Mesenchymal stem cell (in vitro differentiated cells and primary cell): Measurements from ENCODE around the gene ANKRD13C.
A peak's percentile ranks its signal among the peaks of the same experiment; 100 is the strongest.
"Not testable (repeated sequence)": the region's sequence is repeated elsewhere in the genome, so short reads cannot be mapped to it uniquely, and the experiment has no call there.

Experiments used
- DNase-seq: peaks from one replicate; pipeline ENCODE4 v3.0.0-alpha.2; 2013
- H2AFZ ChIP-seq: one replicate; pipeline ENCODE4 v1.6.1; 2013; ENCODE audit warnings: low read depth, mild to moderate bottlenecking, control low read depth, inconsistent platforms, low read length, moderate library complexity
- H2AK5ac ChIP-seq: 2 replicates; pipeline ENCODE4 v1.6.1; 2013; ENCODE audit warnings: low read length, moderate library complexity, mild to moderate bottlenecking, inconsistent platforms; ENCODE audit not compliant: severe bottlenecking
- H2BK120ac ChIP-seq: one replicate; pipeline ENCODE4 v1.6.1; 2013; ENCODE audit warnings: low read depth, mild to moderate bottlenecking, inconsistent platforms, low read length, moderate library complexity
- H2BK12ac ChIP-seq, 2 experiments: one replicate each; pipeline ENCODE4 v1.6.1; 2013; ENCODE audit warnings: inconsistent platforms in 2 of 2, low read length in 2 of 2, mild to moderate bottlenecking in 2 of 2, moderate library complexity in 2 of 2, control low read depth in 1 of 2
- H2BK15ac ChIP-seq: one replicate; pipeline ENCODE4 v1.6.1; 2013; ENCODE audit warnings: mild to moderate bottlenecking, low read depth, inconsistent platforms; ENCODE audit not compliant: poor library complexity, severe bottlenecking
- H2BK5ac ChIP-seq: 2 replicates; pipeline ENCODE4 v1.6.1; 2013; ENCODE audit warnings: low read depth, mild to moderate bottlenecking, low read length, control low read depth, inconsistent platforms; ENCODE audit not compliant: poor library complexity, severe bottlenecking
- H3K14ac ChIP-seq, 2 experiments: one replicate each; pipeline ENCODE4 v1.6.1; 2013; ENCODE audit warnings: inconsistent platforms in 2 of 2, low read length in 2 of 2, control low read depth in 1 of 2, mild to moderate bottlenecking in 1 of 2, moderate library complexity in 1 of 2
- H3K18ac ChIP-seq, 2 experiments: one replicate each; pipeline ENCODE4 v1.6.1; 2013; ENCODE audit warnings: inconsistent platforms in 2 of 2, low read length in 2 of 2, control low read depth in 1 of 2, low read depth in 1 of 2, mild to moderate bottlenecking in 1 of 2
- H3K23ac ChIP-seq, 2 experiments: one replicate each; pipeline ENCODE4 v1.6.1; 2013; ENCODE audit warnings: inconsistent platforms in 2 of 2, low read length in 2 of 2, mild to moderate bottlenecking in 2 of 2, moderate library complexity in 2 of 2, control low read depth in 1 of 2
- H3K27ac ChIP-seq: 2 replicates; pipeline ENCODE4 v1.5.1; 2013; ENCODE audit warnings: mild to moderate bottlenecking, moderate library complexity, low read length, control low read depth, inconsistent platforms; ENCODE audit not compliant: poor library complexity, severe bottlenecking
- H3K27me3 ChIP-seq, 2 experiments: 2 replicates each; pipeline versions ENCODE4 v1.6.1 to v1.7.0; 2013; ENCODE audit warnings: low read length in 2 of 2, mild to moderate bottlenecking in 2 of 2, moderate library complexity in 2 of 2, control low read depth in 1 of 2, inconsistent platforms in 1 of 2; ENCODE audit not compliant: control insufficient read depth in 1 of 2, insufficient read depth in 1 of 2
- H3K36me3 ChIP-seq, 2 experiments: 2 replicates each; pipeline versions ENCODE4 v1.6.1 to v1.7.0; 2013; ENCODE audit warnings: low read length in 2 of 2, control low read depth in 1 of 2, inconsistent platforms in 1 of 2, low read depth in 1 of 2, mild to moderate bottlenecking in 1 of 2; ENCODE audit not compliant: insufficient read depth in 2 of 2, control insufficient read depth in 1 of 2
- H3K4ac ChIP-seq, 2 experiments: one replicate each; pipeline ENCODE4 v1.6.1; 2013; ENCODE audit warnings: inconsistent platforms in 2 of 2, low read length in 2 of 2, mild to moderate bottlenecking in 2 of 2, moderate library complexity in 2 of 2, control low read depth in 1 of 2, low read depth in 1 of 2
- H3K4me1 ChIP-seq: 2 replicates; pipeline ENCODE4 v1.6.1; 2013; ENCODE audit warnings: low read depth, low read length, control low read depth; ENCODE audit not compliant: control insufficient read depth, insufficient read depth
- H3K4me2 ChIP-seq: 2 replicates; pipeline ENCODE4 v1.6.1; 2013; ENCODE audit warnings: low read length, mild to moderate bottlenecking, inconsistent platforms; ENCODE audit not compliant: poor library complexity, severe bottlenecking
- H3K4me3 ChIP-seq, 2 experiments: 2 replicates each; pipeline versions ENCODE4 v1.5.1 to v1.7.0; 2013; ENCODE audit warnings: low read length in 2 of 2, mild to moderate bottlenecking in 2 of 2, control low read depth in 1 of 2, low read depth in 1 of 2; ENCODE audit not compliant: insufficient read depth in 1 of 2
- H3K79me1 ChIP-seq: replicated peaks from 2 replicates; pipeline ENCODE4 v1.6.1; 2013; ENCODE audit warnings: mild to moderate bottlenecking, control low read depth, low read length, inconsistent platforms; ENCODE audit not compliant: poor library complexity, severe bottlenecking
- H3K9ac ChIP-seq: 2 replicates; pipeline ENCODE4 v1.7.0; 2013; ENCODE audit warnings: mild to moderate bottlenecking, low read length, moderate library complexity
- H3K9me3 ChIP-seq: 2 replicates; pipeline ENCODE4 v1.7.0; 2013; ENCODE audit warnings: mild to moderate bottlenecking, low read length; ENCODE audit not compliant: control insufficient read depth
- H4K8ac ChIP-seq: one replicate; pipeline ENCODE4 v1.6.1; 2013; ENCODE audit warnings: inconsistent platforms, mild to moderate bottlenecking, low read length, moderate library complexity
- H4K91ac ChIP-seq: one replicate; pipeline ENCODE4 v1.6.1; 2013; ENCODE audit warnings: mild to moderate bottlenecking, low read length, inconsistent platforms
- WGBS: methylation state at CpG from one replicate; pipeline ENCODE4 v1.1.7; 2013; ENCODE audit warnings: mixed read lengths; 5-methylcytosine and 5-hydroxymethylcytosine counted together

Gene ANKRD13C

GRCh38 chr1:70349799-70350198 lies 4.7 kb downstream of the ANKRD13C start:
- H4K8ac ChIP-seq, H3K79me1 ChIP-seq, H4K91ac ChIP-seq, H3K4ac ChIP-seq, H3K27me3 ChIP-seq, H3K36me3 ChIP-seq, H3K9ac ChIP-seq, H2BK12ac ChIP-seq, H2AK5ac ChIP-seq, H3K18ac ChIP-seq, DNase-seq, H2BK120ac ChIP-seq, H2AFZ ChIP-seq, H3K9me3 ChIP-seq, H3K23ac ChIP-seq, H2BK5ac ChIP-seq, H3K4me2 ChIP-seq, H3K4me1 ChIP-seq, H3K27ac ChIP-seq, H3K14ac ChIP-seq, H3K4me3 ChIP-seq, H2BK15ac ChIP-seq: not testable (repeated sequence)
- WGBS: 95% methylated on average over 4 of the region's 4 CpGs

DNA sequence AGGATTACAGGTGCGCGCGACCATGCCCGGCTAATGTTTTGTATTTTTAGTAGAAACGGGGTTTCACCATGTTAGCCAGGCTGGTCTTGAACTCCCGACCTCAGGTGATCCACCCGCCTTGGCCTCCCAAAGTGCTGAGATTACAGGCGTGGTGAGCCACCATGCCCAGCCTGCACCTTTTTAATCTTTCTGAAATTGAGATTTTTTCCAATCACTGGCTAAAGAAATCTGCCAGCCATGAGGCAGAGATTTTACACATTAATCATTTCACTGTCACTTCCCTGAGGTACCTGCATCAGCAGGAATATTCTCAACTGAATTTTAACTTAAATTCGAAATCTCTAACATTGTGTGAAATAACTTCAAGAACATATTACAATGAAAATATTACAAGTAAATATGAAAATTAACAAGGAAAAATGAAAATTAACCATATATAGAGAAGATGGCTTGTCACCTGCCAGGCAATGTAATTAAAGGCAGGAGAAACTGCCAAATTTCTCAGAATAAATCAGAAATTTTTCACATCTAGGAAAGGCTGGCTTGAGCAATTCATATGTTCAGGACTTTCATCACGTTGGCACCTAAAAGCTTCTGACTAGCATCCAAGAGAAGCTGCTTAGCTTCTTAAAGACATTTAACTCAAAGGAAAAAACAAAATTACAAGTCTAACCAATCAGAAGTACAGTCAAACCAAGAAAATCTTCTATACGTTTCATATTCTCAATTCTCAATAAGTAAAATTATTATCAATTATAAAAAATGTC lies 5.9 kb downstream of the ANKRD13C start:
- Histone ChIP-seq H3K79me1 (no peaks in the 10 kb centered on the region), H2BK120ac (no peak overlapping the region), H2BK15ac (no peak overlapping the region), H2BK12ac (no peak overlapping the region), H3K4me3 (no peak overlapping the region), H3K4ac (no peak overlapping the region), H2AFZ (no peak overlapping the region), H3K4me2 (no peak overlapping the region), H3K36me3 (peaks cover 6 to 8% of the 10 kb centered on the region in 2 experiments), H2AK5ac (no peak overlapping the region), H3K27me3 (no peaks in the 10 kb centered on the region), H3K9me3 (no peaks in the 10 kb centered on the region), H3K9ac (peak overlapping the region; percentile 6), H3K27ac (no peak overlapping the region), H3K18ac (no peak overlapping the region), H3K23ac (no peak overlapping the region), H4K8ac (no peak overlapping the region), H4K91ac (no peak overlapping the region), H3K14ac (no peak overlapping the region), H3K4me1 (peaks cover 7% of the 10 kb centered on the region), H2BK5ac (no peak overlapping the region)
- 96% methylated on average over 9 of the region's 11 CpGs for WGBS
- DNase-seq: no peak

DNA sequence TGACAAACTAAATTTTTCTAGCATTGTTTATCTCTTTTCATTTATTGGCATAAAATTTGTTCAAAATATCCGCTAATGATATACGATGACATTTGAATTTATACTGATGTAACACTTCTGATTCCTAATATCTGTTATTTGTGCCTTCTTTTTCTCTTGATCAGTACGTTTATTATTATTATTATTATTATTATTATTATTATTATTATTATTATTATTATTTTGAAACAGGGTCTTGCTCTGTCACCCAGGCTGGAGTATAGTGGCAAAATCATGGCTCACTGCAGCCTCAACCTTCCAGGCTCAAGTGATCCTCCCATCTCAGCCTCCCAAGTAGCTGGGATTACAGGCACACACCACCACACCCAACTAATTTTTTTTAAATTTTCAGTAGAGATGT lies 14.9 kb downstream of the ANKRD13C start:
- not testable (repeated sequence) for H3K9ac ChIP-seq, H3K27ac ChIP-seq, H2BK120ac ChIP-seq, H3K4ac ChIP-seq, H3K4me1 ChIP-seq, H2AK5ac ChIP-seq, H3K4me3 ChIP-seq, H2BK15ac ChIP-seq, H3K9me3 ChIP-seq, H2BK12ac ChIP-seq, DNase-seq, H3K23ac ChIP-seq, H4K8ac ChIP-seq, H2AFZ ChIP-seq, H4K91ac ChIP-seq, H2BK5ac ChIP-seq, H3K36me3 ChIP-seq, H3K79me1 ChIP-seq, H3K4me2 ChIP-seq, H3K18ac ChIP-seq, H3K14ac ChIP-seq, H3K27me3 ChIP-seq
- no CpG with 5 or more reads among the region's 3 CpGs for WGBS

DNA sequence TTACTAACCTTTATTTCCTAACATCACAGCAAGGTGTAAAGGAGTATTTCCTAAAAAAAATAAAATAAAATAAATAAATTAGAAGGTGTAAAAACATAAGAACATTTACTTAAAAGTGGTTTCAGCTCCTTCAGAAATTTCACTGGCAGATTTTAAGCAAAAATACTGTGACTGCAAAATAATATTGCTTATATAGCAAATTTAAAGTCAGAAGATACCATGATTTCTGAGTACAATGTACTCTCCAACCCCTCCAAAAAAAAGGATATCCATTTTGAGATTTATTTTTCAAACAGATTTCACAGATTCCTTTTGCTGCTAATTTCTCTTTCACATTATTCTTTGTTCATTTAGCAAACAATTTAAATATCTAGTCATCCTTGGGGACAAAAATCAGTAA lies 18.5 kb downstream of the ANKRD13C start:
- Histone ChIP-seq H3K18ac (no peak overlapping the region), H3K79me1 (peaks cover 13% of the 10 kb centered on the region), H2AK5ac (no peak overlapping the region), H3K36me3 (peaks cover 13 to 17% of the 10 kb centered on the region in 2 experiments), H4K91ac (no peak overlapping the region), H3K23ac (no peak overlapping the region), H3K4ac (no peak overlapping the region), H2BK12ac (no peak overlapping the region), H2BK5ac (no peak overlapping the region), H3K27ac (no peak overlapping the region), H3K14ac (no peak overlapping the region), H3K9ac (no peak overlapping the region), H3K9me3 (no peaks in the 10 kb centered on the region), H2AFZ (no peak overlapping the region), H2BK120ac (no peak overlapping the region), H3K4me2 (no peak overlapping the region), H3K27me3 (no peaks in the 10 kb centered on the region), H4K8ac (no peak overlapping the region), H3K4me3 (no peak overlapping the region), H3K4me1 (peaks cover 1% of the 10 kb centered on the region), H2BK15ac (no peak overlapping the region)
- DNase-seq: no peak
